Measurements from ENCODE around the gene ZNF189.

- no peak for TF ChIP-seq CTCF (IDR thresholded peaks at IDR 0.05; ENCODE audit: low read depth, low read length, poor library complexity, severe bottlenecking)
- TF ChIP-seq EZH2phosphoT487 (IDR thresholded peaks at IDR 0.05; ENCODE audit: borderline replicate concordance, low read length): no peak
Measured at GRCh38 chr9:101408374-101409078, 9.9 kb downstream of the ZNF189 start.

Data from DOHH2 (cell line).